ACHN (cell line): ENCODE measurements around the gene PGAP6.
"Not testable (repeated sequence)": the region's sequence is repeated elsewhere in the genome, so short reads cannot be mapped to it uniquely, and the experiment has no call there.

Experiments
- DNase-seq: peaks from one replicate; pipeline ENCODE4 v3.0.0-alpha.2; 2015
- in situ Hi-C: cut with HindIII; loops from 2 replicates; pipeline ENCODE4 v1.10.0; 2017; ENCODE audit warnings: low sequenced_read_pairs, low pct_ligation_motif_present, low pct_unique_long_range_greater_than_20kb

PGAP6 gene

DNA sequence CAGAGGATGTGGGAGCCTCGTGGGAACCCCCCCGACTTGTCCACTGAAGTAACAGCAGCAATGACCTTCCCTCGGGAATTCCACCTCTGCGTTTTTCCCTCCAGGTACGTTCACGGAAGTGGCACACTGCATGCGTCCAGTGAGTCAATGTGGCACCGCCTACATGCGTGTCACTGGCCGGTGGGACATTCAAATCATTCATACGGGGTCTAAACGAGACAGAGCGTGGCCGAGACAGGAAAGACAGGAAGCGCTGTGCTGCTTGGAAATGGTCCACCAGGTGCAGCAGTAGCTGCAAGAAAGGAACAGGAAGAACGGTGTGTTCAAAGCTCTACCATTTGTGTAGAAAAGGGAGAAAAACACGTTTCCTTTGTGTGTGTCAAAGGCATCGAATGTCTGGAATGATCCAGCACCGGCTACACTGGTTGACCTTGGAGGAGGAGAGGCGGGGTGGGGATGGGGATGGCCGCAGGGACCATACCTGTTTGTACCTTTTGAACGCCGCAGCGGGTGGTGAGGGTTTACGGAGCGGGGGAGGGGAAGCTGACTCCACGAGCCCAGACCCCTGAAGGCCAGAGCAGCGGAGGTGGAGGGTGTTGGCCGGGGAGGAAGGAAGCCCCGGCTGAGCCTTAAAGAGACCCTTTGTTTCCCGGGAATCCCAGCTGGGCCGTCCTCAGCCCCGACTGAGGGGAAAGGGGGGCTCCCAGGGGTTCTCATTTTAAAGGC is 1.7 kb upstream of the PGAP6 start:
- DNase-seq, result no peak
- in situ Hi-C loops, result no loop called here

DNA sequence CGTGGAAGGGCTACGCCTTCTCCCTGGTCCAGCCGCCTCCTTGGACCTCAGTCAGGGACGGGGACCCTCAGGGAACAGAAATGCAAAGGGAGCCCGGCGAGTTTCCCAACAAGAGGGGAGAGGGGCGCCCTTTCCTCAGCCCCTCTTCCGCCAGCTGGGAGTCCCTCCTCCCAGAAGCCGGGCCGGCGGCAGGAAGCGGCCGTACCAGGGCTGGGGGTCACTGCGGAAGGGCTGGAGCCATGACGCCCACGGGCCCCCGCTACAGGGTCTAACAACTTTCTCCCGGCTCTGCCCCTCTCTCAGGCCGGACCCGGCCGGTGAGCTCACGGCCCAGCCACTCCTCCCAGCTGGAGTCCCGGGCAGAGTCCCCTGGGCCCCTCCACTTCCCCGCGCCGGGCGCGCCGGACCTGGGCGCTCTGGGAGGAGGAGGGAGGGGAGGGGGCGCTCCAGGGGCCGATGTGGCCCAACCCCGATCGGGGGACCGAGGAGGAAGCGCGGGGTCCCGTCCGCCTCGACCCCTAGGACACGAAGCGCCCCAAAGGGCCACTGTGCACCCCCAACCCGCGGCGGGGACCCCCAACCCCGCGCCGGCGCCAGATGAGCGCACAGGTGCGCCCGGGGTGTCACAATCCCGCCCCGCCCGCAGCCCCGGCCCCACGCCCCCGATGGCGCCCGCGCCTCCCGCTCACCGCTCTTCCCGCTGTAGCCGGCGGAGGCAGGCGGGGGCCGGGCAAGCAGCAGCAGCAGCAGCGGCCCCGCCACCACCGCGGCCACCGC is 578 bp downstream of the PGAP6 start:
- DNase-seq, result peak; percentile 59
- in situ Hi-C loops, result no loop called here

DNA sequence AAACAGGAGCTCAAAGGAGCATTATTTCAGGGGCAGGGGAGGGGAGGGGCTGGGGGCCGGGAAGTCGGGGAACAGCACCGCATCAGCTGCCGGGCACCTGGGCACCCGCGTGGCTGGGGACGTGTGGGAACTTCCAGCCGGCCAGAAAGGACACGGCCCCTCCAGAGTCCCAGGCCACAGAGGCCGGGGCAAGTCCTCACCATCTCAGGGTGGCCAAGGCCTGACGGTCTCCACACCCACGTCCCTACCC is 1.1 kb downstream of the PGAP6 start:
- no peak for DNase-seq

DNA sequence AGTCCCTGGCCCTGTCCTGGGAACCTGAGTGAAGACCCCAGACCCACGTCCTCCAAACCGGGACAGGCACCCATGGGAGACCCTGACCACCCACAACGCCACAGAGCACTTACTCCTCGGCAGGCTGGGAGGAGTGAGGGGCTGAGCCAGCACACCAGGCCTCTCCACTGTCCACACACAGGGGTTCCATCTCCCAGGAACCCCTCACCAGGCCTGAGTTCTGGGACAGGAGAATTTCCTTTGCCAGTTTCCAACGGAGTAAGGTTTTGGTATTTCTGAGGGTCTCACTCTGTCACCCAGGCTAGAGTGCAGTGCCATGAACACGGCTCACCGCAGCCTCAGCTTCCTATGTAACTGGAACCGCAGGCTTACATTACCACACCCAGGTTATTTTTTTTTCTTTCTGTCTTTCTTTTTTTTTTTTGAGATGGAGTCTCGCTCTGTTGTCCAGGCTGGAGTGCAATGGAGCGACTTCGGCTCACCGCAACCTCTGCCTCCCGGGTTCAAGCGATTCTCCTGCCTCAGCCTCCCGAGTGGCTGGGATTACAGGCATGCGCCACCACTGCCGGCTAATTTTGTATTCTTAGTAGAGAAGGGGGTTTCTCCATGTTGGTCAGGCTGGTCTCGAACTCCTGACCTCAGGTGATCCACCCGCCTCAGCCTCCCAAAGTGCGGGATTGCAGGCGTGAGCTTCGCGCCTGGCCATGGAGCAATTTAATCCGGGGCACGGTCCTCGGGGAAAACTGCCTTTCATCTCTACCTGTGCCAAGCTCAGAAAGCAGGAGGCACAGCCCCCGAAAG is 1.6 kb downstream of the PGAP6 start:
- DNase-seq, result no peak

More for the DNA sequence above, 1.1 kb downstream of the PGAP6 start:
- in situ Hi-C loops, result no loop called here

DNA sequence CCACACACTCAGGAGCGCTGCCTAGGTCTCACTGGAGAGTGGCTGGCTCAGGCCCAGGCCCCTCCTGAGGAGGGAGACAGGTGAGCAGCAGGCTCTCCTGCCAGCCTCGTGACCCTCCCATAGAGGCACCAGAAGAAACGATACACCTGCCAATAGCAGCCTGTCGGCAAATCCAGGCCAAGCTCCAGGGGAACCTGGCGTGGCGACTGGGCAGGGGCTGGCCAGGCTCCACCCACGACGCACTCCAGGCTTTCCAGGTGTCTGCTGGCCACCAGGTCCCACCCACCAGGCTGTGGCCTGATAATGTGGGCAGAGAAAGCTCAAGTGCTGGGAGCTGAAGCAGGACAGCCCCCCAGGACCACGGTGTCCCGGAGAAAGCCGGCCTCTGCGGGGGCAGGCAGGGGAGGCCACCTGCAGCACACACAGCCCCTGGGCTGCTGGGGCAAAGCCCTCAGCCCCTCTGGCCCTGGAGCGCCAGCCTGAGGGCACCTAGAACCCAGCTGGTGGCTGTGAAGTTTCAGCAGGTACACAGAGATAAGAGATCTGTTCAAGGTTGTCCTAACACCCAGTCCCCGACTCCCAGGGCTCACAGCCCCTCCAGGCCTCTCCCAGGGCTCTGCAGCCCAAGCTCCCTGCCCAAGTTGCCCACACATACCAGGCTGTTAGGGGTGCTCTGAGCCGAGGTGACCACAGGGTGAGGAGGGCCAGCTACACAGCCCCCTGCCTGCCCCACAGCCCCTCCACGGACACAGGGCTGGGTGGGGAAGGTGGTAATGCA is 2.4 kb downstream of the PGAP6 start:
- in situ Hi-C loops, result no loop called here
- no peak for DNase-seq

More for the DNA sequence above, 1.6 kb downstream of the PGAP6 start:
- in situ Hi-C loops, result no loop called here

DNA sequence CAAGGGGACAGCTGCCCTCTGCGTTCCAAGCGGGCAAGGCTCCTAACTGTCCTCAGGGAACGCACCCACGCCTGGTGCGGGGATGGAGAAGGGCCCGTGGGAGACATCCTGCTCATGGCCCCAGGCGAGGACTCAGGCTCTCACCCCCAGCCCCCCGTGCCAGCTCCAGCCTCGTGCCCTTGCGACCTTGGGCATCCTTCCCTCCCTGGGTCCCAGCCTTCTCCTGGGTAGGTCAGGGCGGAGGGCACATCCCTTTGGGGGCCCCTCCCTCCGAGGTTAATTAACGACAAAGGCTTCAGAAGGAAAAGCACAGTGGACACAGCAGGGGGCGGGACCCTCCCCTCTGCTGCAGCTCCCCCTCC is 3.0 kb downstream of the PGAP6 start:
- in situ Hi-C loops, result no loop called here

DNA sequence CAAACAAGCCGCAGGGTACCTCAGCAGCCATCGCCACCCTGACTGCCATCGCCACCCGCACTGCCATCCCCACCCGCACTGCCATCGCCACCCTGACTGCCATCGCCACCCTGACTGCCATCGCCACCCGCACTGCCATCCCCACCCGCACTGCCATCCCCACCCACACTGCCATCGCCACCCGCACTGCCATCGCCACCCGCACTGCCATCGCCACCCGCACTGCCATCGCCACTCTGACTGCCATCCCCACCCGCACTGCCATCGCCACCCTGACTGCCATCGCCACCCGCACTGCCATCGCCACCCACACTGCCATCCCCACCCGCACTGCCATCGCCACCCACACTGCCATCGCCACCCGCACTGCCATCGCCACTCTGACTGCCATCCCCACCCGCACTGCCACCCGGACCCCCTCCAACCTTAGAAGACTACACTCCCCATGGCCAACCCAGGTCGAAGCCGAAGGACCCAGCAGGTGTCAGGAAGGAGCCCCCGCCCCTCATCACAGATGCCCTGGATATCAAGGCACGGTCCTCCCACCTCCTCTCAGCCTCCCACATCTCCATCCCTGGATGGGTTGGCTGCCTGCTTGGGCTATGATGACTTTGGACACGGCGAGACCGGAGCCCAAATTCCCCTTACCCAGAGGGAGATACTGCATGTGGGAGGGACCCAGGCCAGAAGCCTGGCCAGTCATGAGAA is 3.5 kb downstream of the PGAP6 start:
- in situ Hi-C loops, DNase-seq: not testable (repeated sequence)

More for the DNA sequence above, 3.0 kb downstream of the PGAP6 start:
- DNase-seq, result no peak

DNA sequence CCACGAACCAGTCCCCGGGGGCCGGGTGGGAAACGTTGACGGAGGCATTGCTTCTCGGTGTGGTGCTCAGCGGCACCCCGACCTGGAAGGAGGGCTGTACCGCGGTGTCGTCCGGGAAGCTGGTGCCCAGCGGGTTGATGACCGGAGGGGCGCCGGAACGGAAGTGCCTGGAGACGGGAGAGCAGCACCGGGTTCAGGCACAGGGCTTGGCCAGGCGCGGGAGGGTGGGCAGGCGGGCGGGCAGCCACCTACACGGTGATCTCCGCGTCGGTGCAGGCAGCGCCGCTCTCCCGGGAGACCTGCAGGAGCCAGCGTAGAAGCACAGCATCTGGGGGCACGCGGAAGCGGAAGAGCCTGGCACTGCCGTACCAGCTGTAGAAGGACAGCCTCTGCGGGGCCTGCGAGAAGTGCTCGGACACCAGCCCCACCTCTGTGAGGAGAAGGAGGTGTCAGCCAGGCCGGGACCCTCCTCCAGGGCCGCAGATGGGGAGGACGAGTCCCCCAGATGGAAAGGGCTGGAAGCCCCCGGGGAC is 4.3 kb downstream of the PGAP6 start:
- in situ Hi-C loops, result no loop called here
- DNase-seq, result no peak

DNA sequence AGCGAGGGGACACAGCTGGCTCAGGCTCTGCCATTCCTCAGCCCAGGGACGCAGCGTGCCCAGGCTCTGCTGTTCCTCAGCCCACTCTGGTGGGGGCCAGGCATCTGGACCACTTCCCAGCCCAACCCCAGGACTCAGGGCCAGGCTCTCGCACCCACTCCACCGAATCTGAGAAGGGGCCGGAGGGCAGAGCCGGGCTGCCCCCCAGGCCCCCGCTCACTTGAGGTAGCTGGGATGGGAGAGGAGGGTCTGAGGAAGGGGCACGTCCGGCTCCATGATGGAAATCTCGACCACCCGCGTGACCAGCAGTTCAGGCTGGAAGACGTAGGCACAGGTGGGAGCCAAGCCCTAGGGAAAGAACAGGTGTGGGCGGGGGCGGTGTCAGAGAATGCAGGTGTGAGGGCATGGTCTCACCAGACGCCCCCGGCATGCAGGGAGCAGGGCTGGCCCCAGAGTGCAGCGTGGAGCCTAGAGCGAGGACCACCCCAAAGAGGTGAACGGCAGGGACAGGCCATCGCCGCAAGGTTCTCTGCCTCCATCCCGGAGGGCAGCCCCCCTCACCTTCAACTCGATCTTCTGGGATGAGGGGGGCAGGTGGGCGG is 4.9 kb downstream of the PGAP6 start:
- no peak for DNase-seq
- in situ Hi-C loops, result no loop called here

DNA sequence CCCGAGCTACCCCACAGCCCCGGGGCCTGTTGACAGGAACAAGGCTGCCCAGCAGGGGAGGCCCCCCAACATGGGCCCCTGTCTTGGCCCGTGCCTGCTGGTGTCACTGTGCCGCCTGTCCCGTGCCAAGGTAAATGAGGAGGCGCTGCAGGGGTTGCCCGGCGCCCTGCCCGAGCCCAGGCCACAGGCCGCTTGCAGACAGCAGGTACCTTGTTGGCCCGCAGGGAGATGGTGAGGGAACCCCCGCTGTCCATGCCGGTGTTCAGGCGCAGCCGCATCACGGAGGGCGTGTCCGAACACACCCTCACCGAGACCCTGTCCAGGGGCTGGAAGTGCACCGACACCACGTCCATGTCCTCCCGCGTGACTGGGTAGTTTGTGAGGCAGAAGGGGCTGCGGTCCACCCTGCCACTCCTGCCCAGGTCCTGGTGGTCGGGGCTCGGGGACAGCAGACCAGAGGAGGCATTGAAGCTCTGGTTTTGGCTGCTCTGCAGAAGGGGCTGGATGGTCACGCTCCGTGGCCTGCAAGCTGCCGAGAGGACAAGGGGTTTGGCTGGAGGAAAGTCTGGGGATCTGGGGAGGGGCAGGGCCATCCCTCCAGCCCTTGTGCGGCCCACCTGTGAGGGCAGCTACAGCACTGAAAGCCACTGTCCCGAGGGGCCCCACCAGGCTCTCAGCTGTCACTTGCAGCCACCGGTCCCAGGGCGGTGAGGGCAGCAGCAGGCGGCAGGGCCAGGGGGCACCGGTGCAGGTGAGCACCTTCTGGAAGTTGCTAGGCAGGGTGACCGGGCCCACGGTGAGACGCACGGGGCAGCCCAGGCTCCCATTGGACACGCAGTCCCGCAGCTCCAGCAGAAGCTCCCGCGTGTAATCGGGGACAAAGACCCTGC is 5.6 kb downstream of the PGAP6 start:
- in situ Hi-C loops, result no loop called here
- DNase-seq, result no peak

DNA sequence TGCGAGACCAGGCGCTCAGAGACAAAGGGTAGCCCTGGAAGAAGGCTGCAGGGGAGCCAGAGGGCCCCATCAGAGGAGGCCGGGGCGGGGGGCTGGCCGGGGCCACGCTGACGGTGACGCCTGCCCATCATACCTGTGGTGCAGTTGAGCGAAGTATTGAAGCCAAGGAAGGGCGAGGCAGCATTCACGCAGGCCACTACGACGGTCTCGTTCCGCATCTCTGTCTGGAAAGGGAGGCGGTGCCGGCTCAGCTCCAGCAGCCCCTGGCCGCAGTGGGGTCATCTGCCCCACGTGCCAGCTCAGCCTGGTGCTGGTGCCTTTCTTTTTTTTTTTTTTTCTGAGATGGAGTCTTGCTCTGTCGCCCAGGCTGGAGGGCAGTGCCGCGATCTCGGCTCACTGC is 6.6 kb downstream of the PGAP6 start:
- no peak for DNase-seq
- in situ Hi-C loops, result no loop called here

DNA sequence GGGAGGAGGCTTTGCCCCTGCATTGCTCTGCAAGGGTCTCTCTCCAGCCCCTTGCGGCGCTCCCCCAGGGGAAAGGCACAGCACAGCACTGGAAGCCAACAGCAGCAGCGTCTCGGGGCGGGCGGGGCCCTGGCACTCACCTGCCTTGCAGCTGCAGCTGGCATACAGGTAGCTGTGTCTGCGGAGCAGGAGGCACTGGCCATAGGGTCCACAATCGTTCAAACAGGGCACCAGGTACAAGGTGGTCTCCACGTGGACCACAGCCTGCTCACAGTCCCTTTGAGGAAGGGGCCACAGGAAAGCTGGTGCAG is 7.2 kb downstream of the PGAP6 start:
- DNase-seq, result no peak
- in situ Hi-C loops, result no loop called here

DNA sequence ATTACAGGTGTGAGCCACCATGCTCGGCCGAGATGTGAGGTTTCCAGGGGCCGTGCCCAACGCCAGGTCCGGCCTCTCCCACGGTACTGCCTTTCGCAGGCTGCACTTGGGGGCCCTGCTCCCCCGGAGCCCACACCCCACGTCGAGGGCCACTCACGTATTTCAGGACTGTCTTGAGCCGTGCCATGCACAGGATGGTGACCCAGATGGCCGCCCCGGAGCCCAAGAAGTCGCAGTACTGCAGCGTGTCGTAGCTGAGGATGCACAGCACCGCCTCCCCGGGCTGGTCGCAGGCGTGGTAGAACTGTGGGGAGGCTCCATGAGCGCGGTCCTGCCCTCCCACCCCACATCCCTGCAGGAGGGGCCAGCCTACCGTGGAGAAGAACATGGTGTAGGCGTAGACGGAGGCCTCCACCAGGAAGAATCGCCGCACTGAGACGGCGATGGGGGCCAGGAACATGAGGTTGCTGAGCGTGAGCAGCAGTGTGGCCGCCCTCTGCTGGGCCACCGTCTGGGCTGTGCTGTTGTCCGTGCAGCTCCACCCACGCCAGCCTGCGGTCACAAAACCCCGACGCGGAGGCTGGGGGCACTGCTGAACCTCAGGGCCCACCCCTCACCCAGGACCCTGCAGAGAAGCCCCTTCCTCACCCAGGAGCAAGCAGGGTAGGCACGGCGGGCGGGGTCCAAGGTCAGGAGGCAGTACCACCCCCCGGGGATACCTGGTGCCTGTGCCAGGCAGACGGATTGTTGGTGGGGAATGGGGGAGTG is 7.7 kb downstream of the PGAP6 start:
- no peak for DNase-seq
- in situ Hi-C loops, result no loop called here

DNA sequence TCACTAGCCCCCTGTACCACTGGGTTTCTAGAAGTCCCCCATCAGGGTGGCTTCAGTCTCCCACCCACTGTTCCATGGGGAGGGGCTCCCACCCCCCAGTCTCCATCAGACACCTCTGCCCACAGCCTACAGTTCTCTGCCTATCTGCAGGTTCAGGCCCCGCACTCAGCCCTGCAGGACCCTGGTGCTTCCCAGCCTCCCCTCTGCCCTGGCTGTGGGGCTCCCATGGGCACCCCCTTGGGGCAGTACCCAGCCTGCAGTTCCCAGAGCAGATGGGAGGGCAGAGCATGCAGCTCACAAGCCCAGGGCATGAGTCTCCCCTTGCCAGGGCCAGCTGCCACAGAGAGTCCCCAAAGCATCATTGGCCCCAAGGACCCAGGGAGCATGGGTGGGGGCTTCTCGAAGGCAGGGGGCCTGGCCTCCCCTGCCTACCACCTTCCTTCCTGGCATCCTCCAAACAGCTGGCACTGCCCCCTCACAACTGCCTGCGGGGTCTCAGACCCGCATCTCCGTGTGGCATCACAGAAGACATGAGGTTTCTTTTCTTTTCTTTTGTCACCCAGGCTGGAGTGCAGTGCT is 8.7 kb downstream of the PGAP6 start:
- no peak for DNase-seq
- in situ Hi-C loops, result no loop called here

DNA sequence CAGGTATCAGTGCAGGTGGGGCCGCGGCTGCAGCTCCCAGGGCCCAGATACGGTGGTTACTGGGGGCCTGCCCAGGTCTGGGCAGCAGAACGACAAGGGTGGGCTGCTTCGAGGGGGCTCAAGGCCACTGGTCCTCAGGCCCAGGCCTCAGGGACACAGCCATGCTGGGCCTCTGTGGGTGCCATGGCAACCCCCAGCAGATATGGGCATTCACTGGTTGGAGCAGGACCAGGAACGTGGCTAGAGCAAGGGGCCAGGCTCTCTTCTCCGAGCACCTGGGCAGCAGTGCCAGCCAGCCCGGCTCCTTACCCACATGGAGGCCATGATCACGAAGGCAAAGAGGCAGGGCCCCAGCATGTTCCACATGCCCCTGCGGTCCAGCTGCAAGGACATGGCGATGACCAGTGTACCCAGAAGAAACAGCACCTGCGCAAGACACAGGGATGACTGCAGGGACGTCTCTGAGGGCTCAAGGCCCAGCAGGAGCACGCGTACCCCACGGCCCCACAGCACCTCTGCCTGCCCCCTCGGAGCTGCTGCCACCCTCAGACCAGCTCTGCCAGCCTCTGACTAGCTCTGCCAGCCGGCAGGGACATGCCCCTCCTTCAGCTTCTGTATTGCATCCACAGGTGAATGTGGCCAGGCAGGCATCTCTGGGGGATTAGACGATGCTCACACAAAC is 9.3 kb downstream of the PGAP6 start:
- DNase-seq, result no peak
- in situ Hi-C loops, result no loop called here
